Osteocyte (in vitro differentiated cells): ENCODE results near the gene FAM72A. TPM values are rescaled to one million over a fixed set of nuclear protein-coding genes. Genes with fewer than 3 reads are reported as not detected.

ENCODE experiments used
- DNase-seq: peaks from one replicate; pipeline ENCODE4 v3.0.0; 2021; ENCODE audit warnings: mixed read lengths; ENCODE audit not compliant: unreplicated experiment; ENCODE audit errors: extremely low spot score
- H3K27ac Mint-ChIP-seq: one replicate; pipeline ENCODE4 v1.8.0; 2021; ENCODE audit warnings: mild to moderate bottlenecking, mixed read lengths; ENCODE audit not compliant: unreplicated experiment
- H3K27me3 Mint-ChIP-seq: one replicate; pipeline ENCODE4 v1.8.0; 2021; ENCODE audit warnings: mixed read lengths; ENCODE audit not compliant: unreplicated experiment
- H3K36me3 Mint-ChIP-seq: one replicate; pipeline ENCODE4 v1.8.0; 2021; ENCODE audit warnings: mixed read lengths; ENCODE audit not compliant: unreplicated experiment
- H3K4me1 Mint-ChIP-seq: one replicate; pipeline ENCODE4 v1.8.0; 2021; ENCODE audit warnings: mixed read lengths; ENCODE audit not compliant: unreplicated experiment
- H3K4me3 Mint-ChIP-seq: one replicate; pipeline ENCODE4 v1.8.0; 2021; ENCODE audit warnings: mild to moderate bottlenecking, moderate library complexity, mixed read lengths; ENCODE audit not compliant: unreplicated experiment
- H3K9me3 Mint-ChIP-seq: one replicate; pipeline ENCODE4 v1.8.0; 2021; ENCODE audit warnings: mixed read lengths; ENCODE audit not compliant: unreplicated experiment
- total RNA-seq: library from RNA; stranded (reverse); gene quantifications from 2 replicates; pipeline ENCODE4 v1.2.1, GENCODE V29; 2021
- TF ChIP-seq, protein P1 (sequence below): fragments of 200-600 bp; sonication (generic); IDR thresholded peaks from 2 replicates; pipeline ENCODE4 v1.5.0; 2021; ENCODE audit warnings: antibody characterized with exemption, mild to moderate bottlenecking, moderate library complexity

FAM72A gene
- total RNA-seq, 1 donor from 2014 or later: 3.2 TPM

DNA sequence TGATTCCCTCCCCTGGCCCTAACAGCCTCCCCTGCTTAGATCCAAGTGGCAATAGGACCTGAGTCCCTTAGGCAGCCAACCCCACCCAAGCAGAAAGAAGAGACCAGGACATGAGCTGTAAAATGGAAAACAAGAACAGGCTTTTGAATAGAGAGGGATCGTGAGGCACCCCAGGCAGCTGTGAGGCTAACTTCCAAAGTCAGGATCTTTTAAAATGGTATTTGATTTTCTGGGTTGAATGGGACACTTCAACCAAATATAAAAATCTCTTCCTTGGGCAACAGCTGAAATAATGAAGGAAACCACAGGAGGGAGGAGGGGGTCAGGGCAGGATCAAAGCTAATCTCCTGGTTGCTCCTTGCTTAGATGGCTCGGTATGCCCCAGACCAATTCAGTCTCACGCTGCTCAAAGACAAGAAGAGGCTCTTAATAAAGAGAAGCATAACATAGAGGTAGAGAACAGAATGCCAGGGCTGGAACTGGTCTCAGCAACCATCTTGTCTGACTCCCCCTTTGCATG lies 56.8 kb downstream of the FAM72A start:
- Mint-ChIP-seq H3K4me3 (no peak overlapping the region), H3K9me3 (no peaks in the 10 kb centered on the region), H3K36me3 (no peaks in the 10 kb centered on the region), H3K4me1 (no peaks in the 10 kb centered on the region), H3K27me3 (peaks cover 57% of the 10 kb centered on the region), H3K27ac (no peak overlapping the region)
- DNase-seq: no peak
- TF ChIP-seq, protein P1, sequence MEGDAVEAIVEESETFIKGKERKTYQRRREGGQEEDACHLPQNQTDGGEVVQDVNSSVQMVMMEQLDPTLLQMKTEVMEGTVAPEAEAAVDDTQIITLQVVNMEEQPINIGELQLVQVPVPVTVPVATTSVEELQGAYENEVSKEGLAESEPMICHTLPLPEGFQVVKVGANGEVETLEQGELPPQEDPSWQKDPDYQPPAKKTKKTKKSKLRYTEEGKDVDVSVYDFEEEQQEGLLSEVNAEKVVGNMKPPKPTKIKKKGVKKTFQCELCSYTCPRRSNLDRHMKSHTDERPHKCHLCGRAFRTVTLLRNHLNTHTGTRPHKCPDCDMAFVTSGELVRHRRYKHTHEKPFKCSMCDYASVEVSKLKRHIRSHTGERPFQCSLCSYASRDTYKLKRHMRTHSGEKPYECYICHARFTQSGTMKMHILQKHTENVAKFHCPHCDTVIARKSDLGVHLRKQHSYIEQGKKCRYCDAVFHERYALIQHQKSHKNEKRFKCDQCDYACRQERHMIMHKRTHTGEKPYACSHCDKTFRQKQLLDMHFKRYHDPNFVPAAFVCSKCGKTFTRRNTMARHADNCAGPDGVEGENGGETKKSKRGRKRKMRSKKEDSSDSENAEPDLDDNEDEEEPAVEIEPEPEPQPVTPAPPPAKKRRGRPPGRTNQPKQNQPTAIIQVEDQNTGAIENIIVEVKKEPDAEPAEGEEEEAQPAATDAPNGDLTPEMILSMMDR: no peak

DNA sequence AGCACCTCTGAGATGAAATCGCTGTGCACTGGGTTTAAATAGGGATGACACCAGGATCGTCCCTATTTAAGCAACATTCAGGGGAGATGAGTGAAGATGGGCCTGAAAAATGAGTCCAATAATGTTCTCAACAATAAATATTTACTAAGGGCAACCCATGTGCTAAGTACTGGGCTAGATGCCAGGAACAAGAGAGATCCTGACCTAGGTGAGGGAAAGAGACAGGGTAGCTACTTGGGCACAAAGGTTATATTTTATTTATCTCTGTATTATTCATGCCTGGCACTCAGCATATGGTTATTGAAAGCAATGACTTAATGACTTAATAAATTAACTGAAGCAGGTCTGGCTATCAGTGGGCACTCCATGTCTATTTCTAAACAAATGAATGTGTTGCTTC lies 58.0 kb downstream of the FAM72A start:
- H3K36me3 Mint-ChIP-seq: no peaks in the 10 kb centered on the region
- H3K27me3 Mint-ChIP-seq: peaks cover 69% of the 10 kb centered on the region
- DNase-seq: no peak
- H3K4me3 Mint-ChIP-seq: no peak overlapping the region
- no peaks in the 10 kb centered on the region for H3K9me3 Mint-ChIP-seq
- no peaks in the 10 kb centered on the region for H3K4me1 Mint-ChIP-seq
- H3K27ac Mint-ChIP-seq: no peak overlapping the region
- TF ChIP-seq, protein P1: no peak

DNA sequence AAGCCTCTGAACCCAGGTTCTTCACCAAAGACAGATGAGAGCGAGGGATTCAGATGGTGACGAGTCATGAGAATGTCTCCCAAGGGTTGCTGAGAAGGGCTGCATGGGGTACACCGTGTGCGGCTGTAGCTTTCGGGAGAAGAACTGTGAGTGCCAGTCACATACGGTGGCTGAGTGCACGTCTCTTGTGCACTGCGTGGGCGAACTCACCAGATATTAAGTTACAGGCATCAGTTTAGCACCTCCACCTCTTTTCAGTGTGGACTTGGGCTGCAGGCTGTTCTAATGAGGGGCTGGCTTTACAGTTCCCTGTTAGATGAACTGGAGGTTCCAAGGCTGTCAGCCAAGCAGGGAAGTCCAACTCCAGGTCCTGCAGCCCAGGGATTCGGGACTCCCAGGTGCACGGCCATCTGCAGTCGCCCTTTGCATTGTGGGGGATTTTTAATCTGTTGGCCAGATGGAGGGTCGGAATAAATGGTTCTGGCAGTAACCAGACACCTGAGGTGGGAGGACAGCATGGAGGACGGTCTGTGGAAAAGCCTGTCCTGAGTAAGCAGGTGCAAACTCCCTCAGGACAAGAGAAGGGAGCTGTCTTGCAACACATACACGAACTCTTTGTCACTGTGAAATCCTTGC lies 59.0 kb downstream of the FAM72A start:
- H3K4me1 Mint-ChIP-seq: no peaks in the 10 kb centered on the region
- no peak overlapping the region for H3K27ac Mint-ChIP-seq
- no peak for DNase-seq
- H3K4me3 Mint-ChIP-seq: no peak overlapping the region
- peaks cover 76% of the 10 kb centered on the region for H3K27me3 Mint-ChIP-seq
- H3K9me3 Mint-ChIP-seq: no peaks in the 10 kb centered on the region
- H3K36me3 Mint-ChIP-seq: no peaks in the 10 kb centered on the region
- TF ChIP-seq, protein P1: no peak

DNA sequence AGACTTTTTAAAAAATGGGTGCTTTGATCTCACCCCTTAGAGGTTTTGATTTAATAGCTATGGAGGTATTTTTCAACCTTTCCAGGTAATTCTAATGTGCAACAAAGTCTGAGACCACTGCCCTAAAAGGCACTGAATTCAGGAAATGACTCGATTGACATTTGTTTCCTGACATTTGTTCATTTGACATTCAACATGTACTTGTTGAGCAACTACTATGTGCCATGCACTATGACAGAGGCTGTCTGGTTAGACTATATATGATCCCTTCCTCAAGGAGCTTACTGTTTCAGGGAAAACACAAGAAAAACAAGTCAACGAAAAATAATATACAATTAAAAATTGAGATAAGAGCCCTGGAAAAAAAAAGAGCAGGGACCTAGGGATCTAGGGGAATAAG lies 59.9 kb downstream of the FAM72A start:
- no peak overlapping the region for H3K4me3 Mint-ChIP-seq
- H3K27ac Mint-ChIP-seq: no peak overlapping the region

DNA sequence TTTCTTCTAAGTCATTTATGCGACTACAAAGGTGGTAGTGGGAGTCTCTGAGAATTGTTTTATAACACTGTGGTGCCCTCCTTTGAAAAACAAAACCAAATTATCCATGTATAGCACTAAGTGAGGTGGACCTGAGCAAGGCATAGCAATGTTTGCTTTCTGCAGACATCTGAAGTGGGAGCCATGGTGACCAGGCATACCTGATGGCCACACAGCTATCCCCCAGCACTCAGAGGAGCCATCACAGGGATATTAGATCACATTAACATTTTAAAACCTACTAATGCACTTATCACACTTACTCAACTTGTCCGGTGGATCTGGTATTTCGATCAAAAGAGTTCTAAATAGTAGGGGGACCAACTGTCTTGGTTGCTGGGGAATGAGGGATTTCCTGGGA lies 60.6 kb downstream of the FAM72A start:
- peaks cover 85% of the 10 kb centered on the region for H3K27me3 Mint-ChIP-seq
- no peak overlapping the region for H3K27ac Mint-ChIP-seq
- no peak overlapping the region for H3K4me3 Mint-ChIP-seq
- TF ChIP-seq, protein P1: no peak
- no peak for DNase-seq
- H3K36me3 Mint-ChIP-seq: no peaks in the 10 kb centered on the region
- no peaks in the 10 kb centered on the region for H3K4me1 Mint-ChIP-seq
- no peaks in the 10 kb centered on the region for H3K9me3 Mint-ChIP-seq

More for the DNA sequence above, 59.9 kb downstream of the FAM72A start:
- no peak for DNase-seq
- H3K27me3 Mint-ChIP-seq: peaks cover 85% of the 10 kb centered on the region
- H3K9me3 Mint-ChIP-seq: no peaks in the 10 kb centered on the region
- H3K36me3 Mint-ChIP-seq: no peaks in the 10 kb centered on the region
- TF ChIP-seq, protein P1: no peak
- no peaks in the 10 kb centered on the region for H3K4me1 Mint-ChIP-seq
